NCI-H1105 treated with DMSO at 0.1 percent for 48 hours (cell line): ENCODE measurements around the gene EFCAB10.

Source experiments
- DNase-seq: peaks from one replicate; lab custom pipeline; 2025; lab: John Stamatoyannopoulos, UW

Gene EFCAB10

GRCh38 chr7:105581066-105581811 is at the start of gene EFCAB10:
Gene EFCAB10 (minus strand): TSS chr7:105581493. CDS start chr7:105581463, 30 bp downstream.
- peak; percentile 90 for DNase-seq

- no peak for DNase-seq
Measured at GRCh38 chr7:105625986-105626385, 44.7 kb upstream of the EFCAB10 start.

GRCh38 chr7:105623906-105624305 is 42.6 kb upstream of the EFCAB10 start:
- no peak for DNase-seq

GRCh38 chr7:105623378-105623777 is 42.1 kb upstream of the EFCAB10 start:
- DNase-seq = no peak

GRCh38 chr7:105622106-105622731 is 40.9 kb upstream of the EFCAB10 start:
- DNase-seq = no peak

- DNase-seq = no peak
Measured at GRCh38 chr7:105621617-105622016, 40.3 kb upstream of the EFCAB10 start.

- DNase-seq = no peak
Measured at GRCh38 chr7:105621176-105621575, 39.9 kb upstream of the EFCAB10 start.

GRCh38 chr7:105619590-105619989 is 38.3 kb upstream of the EFCAB10 start:
- no peak for DNase-seq

- DNase-seq = no peak
Measured at GRCh38 chr7:105618016-105618296, 36.7 kb upstream of the EFCAB10 start.

- no peak for DNase-seq
Measured at GRCh38 chr7:105617280-105618015, 36.2 kb upstream of the EFCAB10 start.

- DNase-seq = no peak
Measured at GRCh38 chr7:105614341-105614840, 33.1 kb upstream of the EFCAB10 start.

- DNase-seq = no peak
Measured at GRCh38 chr7:105613611-105614330, 32.5 kb upstream of the EFCAB10 start.

- DNase-seq = no peak
Measured at GRCh38 chr7:105612806-105613205, 31.5 kb upstream of the EFCAB10 start.

GRCh38 chr7:105611856-105612775 is 30.8 kb upstream of the EFCAB10 start:
- no peak for DNase-seq

- no peak for DNase-seq
Measured at GRCh38 chr7:105610165-105610930, 29.1 kb upstream of the EFCAB10 start.

- DNase-seq = peak; percentile 32
Measured at GRCh38 chr7:105602325-105603305, 21.3 kb upstream of the EFCAB10 start.

- DNase-seq = no peak
Measured at GRCh38 chr7:105600720-105601550, 19.6 kb upstream of the EFCAB10 start.

- DNase-seq = no peak
Measured at GRCh38 chr7:105599551-105599950, 18.3 kb upstream of the EFCAB10 start.
